Measurements from ENCODE around the gene UBE2L3.

DNA sequence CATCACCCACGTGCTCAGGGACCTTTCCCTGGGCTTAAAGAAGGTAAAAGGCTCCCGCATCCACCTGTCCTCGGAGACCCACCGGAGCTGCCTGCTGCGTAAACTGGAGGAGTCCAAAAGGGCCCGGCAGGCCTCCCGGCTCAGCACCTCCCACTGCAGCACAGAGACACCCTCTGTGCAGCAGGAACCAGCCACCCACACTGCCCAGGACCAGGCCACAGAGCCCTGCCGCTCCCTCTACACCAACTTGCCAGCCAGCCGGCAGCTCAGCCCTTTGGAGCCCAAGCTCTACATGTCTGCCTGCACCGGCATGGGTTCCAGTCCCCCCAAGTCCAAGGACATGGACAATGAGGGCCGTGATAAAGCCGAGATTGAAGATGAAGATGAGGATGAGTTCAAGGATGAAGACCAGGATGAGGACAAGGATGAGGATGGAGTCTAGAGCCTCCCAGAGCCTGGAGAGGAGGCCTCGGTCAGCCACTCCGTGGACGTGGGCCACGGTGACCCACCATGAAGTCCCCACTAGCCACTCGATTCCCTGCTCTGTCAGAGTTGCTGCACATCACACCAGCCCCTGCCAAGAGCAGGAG is 69.2 kb downstream of the UBE2L3 start:
- TF ChIP-seq, protein P1, sequence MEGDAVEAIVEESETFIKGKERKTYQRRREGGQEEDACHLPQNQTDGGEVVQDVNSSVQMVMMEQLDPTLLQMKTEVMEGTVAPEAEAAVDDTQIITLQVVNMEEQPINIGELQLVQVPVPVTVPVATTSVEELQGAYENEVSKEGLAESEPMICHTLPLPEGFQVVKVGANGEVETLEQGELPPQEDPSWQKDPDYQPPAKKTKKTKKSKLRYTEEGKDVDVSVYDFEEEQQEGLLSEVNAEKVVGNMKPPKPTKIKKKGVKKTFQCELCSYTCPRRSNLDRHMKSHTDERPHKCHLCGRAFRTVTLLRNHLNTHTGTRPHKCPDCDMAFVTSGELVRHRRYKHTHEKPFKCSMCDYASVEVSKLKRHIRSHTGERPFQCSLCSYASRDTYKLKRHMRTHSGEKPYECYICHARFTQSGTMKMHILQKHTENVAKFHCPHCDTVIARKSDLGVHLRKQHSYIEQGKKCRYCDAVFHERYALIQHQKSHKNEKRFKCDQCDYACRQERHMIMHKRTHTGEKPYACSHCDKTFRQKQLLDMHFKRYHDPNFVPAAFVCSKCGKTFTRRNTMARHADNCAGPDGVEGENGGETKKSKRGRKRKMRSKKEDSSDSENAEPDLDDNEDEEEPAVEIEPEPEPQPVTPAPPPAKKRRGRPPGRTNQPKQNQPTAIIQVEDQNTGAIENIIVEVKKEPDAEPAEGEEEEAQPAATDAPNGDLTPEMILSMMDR (IDR thresholded peaks at IDR 0.05 in 2 of 3, conservative IDR thresholded peaks at IDR 0.05 in 1 of 3; ENCODE audit: control insufficient read depth in 2 of 3, extremely low read depth in 1 of 3, insufficient read depth in 1 of 3, low read depth in 3 of 3, low read length in 3 of 3), result no peak
- no peak for TF ChIP-seq POLR2A (IDR thresholded peaks at IDR 0.05; ENCODE audit: low read depth, low read length)
- TF ChIP-seq IKZF2 (IDR thresholded peaks at IDR 0.05), result no peak
- no peak for TF ChIP-seq POLR2AphosphoS5 (IDR thresholded peaks at IDR 0.05; ENCODE audit: low read length)
- TF ChIP-seq, protein P2, sequence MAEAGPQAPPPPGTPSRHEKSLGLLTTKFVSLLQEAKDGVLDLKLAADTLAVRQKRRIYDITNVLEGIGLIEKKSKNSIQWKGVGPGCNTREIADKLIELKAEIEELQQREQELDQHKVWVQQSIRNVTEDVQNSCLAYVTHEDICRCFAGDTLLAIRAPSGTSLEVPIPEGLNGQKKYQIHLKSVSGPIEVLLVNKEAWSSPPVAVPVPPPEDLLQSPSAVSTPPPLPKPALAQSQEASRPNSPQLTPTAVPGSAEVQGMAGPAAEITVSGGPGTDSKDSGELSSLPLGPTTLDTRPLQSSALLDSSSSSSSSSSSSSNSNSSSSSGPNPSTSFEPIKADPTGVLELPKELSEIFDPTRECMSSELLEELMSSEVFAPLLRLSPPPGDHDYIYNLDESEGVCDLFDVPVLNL (IDR thresholded peaks at IDR 0.05; ENCODE audit: low read depth, low read length), result no peak
- no peak for TF ChIP-seq BRCA1 (IDR thresholded peaks at IDR 0.05; ENCODE audit: low read depth, low read length)
- no peak for TF ChIP-seq ZNF24 (IDR thresholded peaks at IDR 0.05)
- no peak for TF ChIP-seq SMC3 (IDR thresholded peaks at IDR 0.05; ENCODE audit: borderline replicate concordance, low read length)
- TF ChIP-seq, protein P3, sequence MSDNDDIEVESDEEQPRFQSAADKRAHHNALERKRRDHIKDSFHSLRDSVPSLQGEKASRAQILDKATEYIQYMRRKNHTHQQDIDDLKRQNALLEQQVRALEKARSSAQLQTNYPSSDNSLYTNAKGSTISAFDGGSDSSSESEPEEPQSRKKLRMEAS (IDR thresholded peaks at IDR 0.05; ENCODE audit: low read depth, low read length), result no peak
- no peak for TF ChIP-seq SIN3A (IDR thresholded peaks at IDR 0.05; ENCODE audit: low read depth, low read length)
- TF ChIP-seq ZNF274 (IDR thresholded peaks at IDR 0.05; ENCODE audit: insufficient read depth, insufficient read length), result no peak
